Right lobe of liver (tissue), 6 donors: ENCODE results near the gene GPATCH2. TPM values are rescaled to one million over a fixed set of nuclear protein-coding genes. Genes with fewer than 3 reads are reported as not detected.

ENCODE experiments used
- ATAC-seq, 4 donors: fragments of 200-7000 bp; cut with Tn5 transposase; one replicate each; pipeline ENCODE4 v1.9.1; 2020; ENCODE audit warnings: mild to moderate bottlenecking in 4 of 4, moderate library complexity in 4 of 4
- DNase-seq, 3 donors: peaks; one replicate each; pipeline ENCODE4 v3.0.0-alpha.2; 2020
- H3K27ac ChIP-seq, 3 donors: fragments of 200-600 bp; one replicate each; pipeline ENCODE4 v1.8.0; 2022
- H3K27me3 ChIP-seq, 2 donors: fragments of 200-600 bp; one replicate each; pipeline ENCODE4 v1.8.0; 2022
- H3K36me3 ChIP-seq, 4 donors: fragments of 200-600 bp; sonication (generic) in 1 of 4; one replicate each; pipeline versions ENCODE4 v1.5.1 to v1.8.0; 2017 to 2022; ENCODE audit warnings: control low read depth in 1 of 4
- H3K4me1 ChIP-seq, 4 donors: fragments of 200-600 bp; sonication (generic) in 1 of 4; one replicate each; pipeline versions ENCODE4 v1.5.1 to v1.8.0; 2017 to 2022; ENCODE audit warnings: control low read depth in 1 of 4
- H3K4me3 ChIP-seq, 3 donors: fragments of 200-600 bp; one replicate each; pipeline ENCODE4 v1.8.0; 2022
- H3K9me3 ChIP-seq, 4 donors: fragments of 200-600 bp; sonication (generic) in 1 of 4; one replicate each; pipeline versions ENCODE4 v1.5.1 to v1.8.0; 2017 to 2022; ENCODE audit warnings: control low read depth in 1 of 4
- POLR2A ChIP-seq: fragments of 450-650 bp; IDR thresholded peaks from one replicate; pipeline ENCODE4 v1.6.1; 2017; ENCODE audit warnings: antibody characterized with exemption, mild to moderate bottlenecking
- WGBS: methylation state at CpG from one replicate; pipeline ENCODE4 v1.1.6; 2018; ENCODE audit warnings: low coverage, low lambda C conversion rate; ENCODE audit not compliant: insufficient coverage; ENCODE audit errors: missing lambda C conversion rate; 5-methylcytosine and 5-hydroxymethylcytosine counted together
- intact Hi-C, 2 donors: fragments of 100-400 bp; cut with DNase I; formaldehyde crosslinking; loops; one replicate each; pipeline versions ENCODE4 v1.11.2 to v1.14.1; 2022
- total RNA-seq, 6 experiments: library from RNA; depleted of rRNA in 2 of 6; stranded (reverse); fragments of >200 nt in 2 of 6; fragmentation: NEBNext Ultra II Directional in 3 of 6; extraction: Animal tissue kit (Norgen Biotek cat#: 25700) in 3 of 6; gene quantifications; one replicate each; pipeline versions ENCODE4 v1.1.0 to v1.2.4, GENCODE V29; 2016 to 2023
- TF ChIP-seq, protein P1 (sequence below), 4 donors: fragments of 200-600 bp in 3 of 4; fragments of 450-650 bp in 1 of 4; IDR thresholded peaks; one replicate each; pipeline versions ENCODE4 v1.5.1 to v1.8.0; 2016 to 2022; ENCODE audit warnings: antibody characterized with exemption in 4 of 4, mild to moderate bottlenecking in 2 of 4
- donor health status: DM: no; HTN: yes; CAD: no.
- donor health status: DM: no; HTN: no; CAD: no.
- donor health status: DM: no; HTN: no; CAD: no.
- donor health status: DM: no; HTN: yes; CAD: no.
- donor health status: DM: no; HTN: yes; CAD: no.

GPATCH2 gene
- total RNA-seq, 6 experiments from 2014 or later: 3.3 to 6.6 (median 4.6) TPM

- intact Hi-C loops: no loop called here
- ATAC-seq: no peak
- WGBS: 100% methylated on average over 1 of the region's 1 CpG
Measured at GRCh38 chr1:217552339-217552951, 78.4 kb downstream of the GPATCH2 start.

GRCh38 chr1:217542837-217543236 lies 88.1 kb downstream of the GPATCH2 start:
- TF ChIP-seq, protein P1, sequence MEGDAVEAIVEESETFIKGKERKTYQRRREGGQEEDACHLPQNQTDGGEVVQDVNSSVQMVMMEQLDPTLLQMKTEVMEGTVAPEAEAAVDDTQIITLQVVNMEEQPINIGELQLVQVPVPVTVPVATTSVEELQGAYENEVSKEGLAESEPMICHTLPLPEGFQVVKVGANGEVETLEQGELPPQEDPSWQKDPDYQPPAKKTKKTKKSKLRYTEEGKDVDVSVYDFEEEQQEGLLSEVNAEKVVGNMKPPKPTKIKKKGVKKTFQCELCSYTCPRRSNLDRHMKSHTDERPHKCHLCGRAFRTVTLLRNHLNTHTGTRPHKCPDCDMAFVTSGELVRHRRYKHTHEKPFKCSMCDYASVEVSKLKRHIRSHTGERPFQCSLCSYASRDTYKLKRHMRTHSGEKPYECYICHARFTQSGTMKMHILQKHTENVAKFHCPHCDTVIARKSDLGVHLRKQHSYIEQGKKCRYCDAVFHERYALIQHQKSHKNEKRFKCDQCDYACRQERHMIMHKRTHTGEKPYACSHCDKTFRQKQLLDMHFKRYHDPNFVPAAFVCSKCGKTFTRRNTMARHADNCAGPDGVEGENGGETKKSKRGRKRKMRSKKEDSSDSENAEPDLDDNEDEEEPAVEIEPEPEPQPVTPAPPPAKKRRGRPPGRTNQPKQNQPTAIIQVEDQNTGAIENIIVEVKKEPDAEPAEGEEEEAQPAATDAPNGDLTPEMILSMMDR (IDR thresholded peaks at IDR 0.05): no peak
- Histone ChIP-seq H3K9me3 (no peaks in the 10 kb centered on the region), H3K27ac (no peak overlapping the region), H3K36me3 (no peaks in the 10 kb centered on the region), H3K27me3 (no peaks in the 10 kb centered on the region), H3K4me1 (peaks cover 0 to 8% (median 0%) of the 10 kb centered on the region in 4 donors), H3K4me3 (no peak overlapping the region)
- no peak for ATAC-seq
- no peak for DNase-seq
- intact Hi-C loops: no loop called here

More at GRCh38 chr1:217552339-217552951, 78.4 kb downstream of the GPATCH2 start:
- TF ChIP-seq POLR2A: no peak
- TF ChIP-seq, protein P1 (IDR thresholded peaks at IDR 0.05): no peak
- Histone ChIP-seq H3K36me3 (no peaks in the 10 kb centered on the region), H3K27ac (no peak overlapping the region), H3K9me3 (no peaks in the 10 kb centered on the region), H3K4me1 (no peaks in the 10 kb centered on the region), H3K4me3 (no peak overlapping the region), H3K27me3 (no peaks in the 10 kb centered on the region)
- no peak for DNase-seq

DNA sequence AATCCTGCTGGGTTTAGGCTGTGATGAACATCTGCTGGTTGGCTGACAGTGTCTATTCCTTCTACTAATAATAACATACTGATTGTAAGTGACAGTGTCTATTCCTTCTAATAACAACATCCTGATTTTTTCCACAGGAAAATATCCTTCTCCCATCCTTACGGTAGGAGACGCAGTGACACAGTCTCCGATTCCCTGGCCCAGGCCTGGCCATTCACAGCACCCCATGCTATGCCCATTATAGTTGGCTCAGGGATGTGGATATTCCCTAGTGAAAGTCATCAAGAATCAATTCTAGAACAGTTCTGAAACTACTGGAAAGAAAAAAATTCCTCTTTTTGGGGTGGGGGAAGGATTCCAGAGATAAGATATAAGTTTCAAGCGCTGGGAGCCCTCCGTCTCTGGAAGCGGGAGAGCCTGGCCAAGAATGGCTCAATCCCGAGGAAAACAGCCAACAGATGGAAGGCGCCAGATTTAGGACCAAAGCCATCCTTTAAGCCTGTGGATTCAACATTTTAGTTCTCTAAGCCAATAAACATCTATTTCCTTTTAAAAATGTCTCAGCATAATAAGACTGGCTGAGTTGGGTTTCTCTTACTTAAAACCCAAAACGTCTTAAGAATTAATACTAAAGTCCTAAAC lies 88.6 kb downstream of the GPATCH2 start:
- no peak for TF ChIP-seq POLR2A
- TF ChIP-seq, protein P1 (IDR thresholded peaks at IDR 0.05): no peak
- ATAC-seq: no peak

DNA sequence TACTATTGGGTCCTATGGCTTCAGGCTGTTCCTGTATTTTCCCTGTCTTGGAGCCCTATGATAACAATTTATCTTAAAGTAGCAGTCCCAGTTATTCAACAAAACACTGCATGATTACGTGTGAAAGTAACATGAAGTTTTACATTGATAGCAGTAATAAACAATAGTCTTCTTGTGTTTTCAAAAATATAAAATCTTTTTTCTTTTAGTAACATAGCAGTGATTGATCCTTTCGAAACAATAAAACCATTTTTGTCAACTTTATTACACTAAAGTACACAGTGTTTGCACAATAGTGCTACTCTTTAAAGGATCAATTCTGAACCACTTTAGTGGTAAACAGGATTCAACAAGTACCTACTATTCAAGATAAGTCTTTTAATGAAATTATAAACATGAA lies 90.6 kb downstream of the GPATCH2 start:
- no peak for TF ChIP-seq POLR2A
- TF ChIP-seq, protein P1 (IDR thresholded peaks at IDR 0.05): no peak
- Histone ChIP-seq H3K4me3 (no peak overlapping the region), H3K27me3 (no peaks in the 10 kb centered on the region), H3K4me1 (peaks cover 0 to 8% (median 0%) of the 10 kb centered on the region in 4 donors), H3K27ac (no peak overlapping the region), H3K9me3 (no peaks in the 10 kb centered on the region), H3K36me3 (no peaks in the 10 kb centered on the region)
- DNase-seq: no peak
- WGBS: 65% methylated on average over 2 of the region's 2 CpGs
- intact Hi-C loops: no loop called here
- no peak for ATAC-seq

More for the DNA sequence above, 88.6 kb downstream of the GPATCH2 start:
- no peaks in the 10 kb centered on the region for H3K27me3 ChIP-seq
- H3K36me3 ChIP-seq: no peaks in the 10 kb centered on the region
- H3K9me3 ChIP-seq: no peaks in the 10 kb centered on the region
- WGBS: 79% methylated on average over 9 of the region's 9 CpGs
- H3K4me3 ChIP-seq: no peak overlapping the region
- peaks cover 0 to 8% (median 0%) of the 10 kb centered on the region in 4 donors for H3K4me1 ChIP-seq
- no peak overlapping the region for H3K27ac ChIP-seq
- DNase-seq: no peak
- intact Hi-C loops: no loop called here
